SU-DHL-6 (cell line): ENCODE results near the gene DENND5B.
A peak's percentile ranks its signal among the peaks of the same experiment; 100 is the strongest.

Experiments
- H2AFZ ChIP-seq: fragments of 200-600 bp; sonication (generic); 2 replicates; pipeline ENCODE4 v1.6.1; 2014; ENCODE audit warnings: low read depth, mild to moderate bottlenecking, moderate library complexity, mixed read lengths, antibody characterized with exemption, low read length; ENCODE audit not compliant: severe bottlenecking
- H3F3A ChIP-seq: fragments of 200-600 bp; shearing (Covaris generic); 2 replicates; pipeline ENCODE4 v1.6.0; 2016; ENCODE audit warnings: antibody characterized with exemption, mild to moderate bottlenecking; ENCODE audit not compliant: insufficient read depth
- H3K27ac ChIP-seq: fragments of 200-600 bp; sonication (generic); 2 replicates; pipeline ENCODE4 v1.5.1; 2016; ENCODE audit warnings: low read depth, mild to moderate bottlenecking, low read length, moderate library complexity, mixed read lengths
- H3K27me3 ChIP-seq: fragments of 200-600 bp; sonication (generic), shearing (Covaris generic); 2 replicates; pipeline ENCODE4 v1.6.0; 2014; ENCODE audit warnings: mild to moderate bottlenecking, low read length
- H3K36me3 ChIP-seq: fragments of 200-600 bp; sonication (generic); 2 replicates; pipeline ENCODE4 v1.6.1; 2014; ENCODE audit warnings: mild to moderate bottlenecking, low read length, mixed read lengths
- H3K4me2 ChIP-seq: fragments of 300-600, 200-600 bp; shearing (Covaris generic), sonication (generic); 2 replicates; pipeline ENCODE4 v1.6.0; 2014; ENCODE audit warnings: low read length, low read depth, mild to moderate bottlenecking; ENCODE audit not compliant: poor library complexity, severe bottlenecking
- H3K4me3 ChIP-seq: fragments of 200-600 bp; sonication (generic); 2 replicates; pipeline ENCODE4 v1.5.1; 2014; ENCODE audit warnings: antibody characterized with exemption, low read length, mild to moderate bottlenecking, mixed read lengths; ENCODE audit not compliant: insufficient read depth, poor library complexity, severe bottlenecking
- H3K79me2 ChIP-seq: fragments of 200-600 bp; sonication (generic); 2 replicates; pipeline ENCODE4 v1.6.1; 2014; ENCODE audit warnings: mild to moderate bottlenecking, low read length, moderate library complexity; ENCODE audit not compliant: insufficient read depth
- H3K9ac ChIP-seq: fragments of 200-600 bp; sonication (generic); 2 replicates; pipeline ENCODE4 v1.7.0; 2014; ENCODE audit warnings: mild to moderate bottlenecking, low read length
- H3K9me2 ChIP-seq: fragments of 200-600 bp; sonication (generic); replicated peaks from 2 replicates; pipeline ENCODE4 v1.6.1; 2014; ENCODE audit warnings: low read length; ENCODE audit not compliant: insufficient read depth
- H3K9me3 ChIP-seq: fragments of 200-600 bp; sonication (generic); 2 replicates; pipeline ENCODE4 v1.6.1; 2014; ENCODE audit warnings: low read length, mixed read lengths; ENCODE audit not compliant: insufficient read depth
- H4K20me1 ChIP-seq: fragments of 200-600 bp; sonication (generic); 2 replicates; pipeline ENCODE4 v1.6.1; 2014; ENCODE audit warnings: low read depth, mild to moderate bottlenecking, antibody characterized with exemption, low read length, moderate library complexity, mixed read lengths
- EZH2phosphoT487 ChIP-seq: fragments of 200-600 bp; sonication (generic), shearing (Covaris generic); conservative IDR thresholded peaks from 2 replicates; pipeline ENCODE4 v1.6.1; 2018; ENCODE audit warnings: mild to moderate bottlenecking, antibody characterized with exemption, low read length, moderate library complexity, mixed read lengths
- TF ChIP-seq, protein P1 (sequence below): fragments of 200-600 bp; sonication (generic); IDR thresholded peaks from one replicate; pipeline ENCODE4 v1.5.1; 2017; ENCODE audit warnings: antibody characterized with exemption, mild to moderate bottlenecking, low read length, moderate library complexity; ENCODE audit not compliant: insufficient read depth, poor library complexity, severe bottlenecking

DENND5B gene

DNA sequence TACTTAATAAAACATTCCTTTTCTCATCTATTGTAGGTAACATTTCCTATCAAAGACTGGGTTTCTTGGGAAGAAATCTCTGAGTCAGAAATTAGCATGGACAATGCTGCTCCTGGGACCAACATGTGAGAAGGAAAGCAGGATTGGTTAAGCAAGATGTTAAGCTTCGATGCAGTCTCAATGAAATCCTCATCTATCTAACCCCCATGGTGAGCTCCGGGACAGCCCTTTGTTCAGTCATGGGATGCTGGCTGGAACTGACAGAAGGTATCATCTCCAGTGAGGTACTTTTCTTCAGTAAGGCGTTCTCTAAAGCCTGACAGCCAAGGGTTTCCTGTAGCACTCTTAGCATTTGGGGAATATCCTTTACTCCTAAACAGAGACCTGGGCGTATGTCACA lies 182.2 kb downstream of the DENND5B start:
- TF ChIP-seq, protein P1, sequence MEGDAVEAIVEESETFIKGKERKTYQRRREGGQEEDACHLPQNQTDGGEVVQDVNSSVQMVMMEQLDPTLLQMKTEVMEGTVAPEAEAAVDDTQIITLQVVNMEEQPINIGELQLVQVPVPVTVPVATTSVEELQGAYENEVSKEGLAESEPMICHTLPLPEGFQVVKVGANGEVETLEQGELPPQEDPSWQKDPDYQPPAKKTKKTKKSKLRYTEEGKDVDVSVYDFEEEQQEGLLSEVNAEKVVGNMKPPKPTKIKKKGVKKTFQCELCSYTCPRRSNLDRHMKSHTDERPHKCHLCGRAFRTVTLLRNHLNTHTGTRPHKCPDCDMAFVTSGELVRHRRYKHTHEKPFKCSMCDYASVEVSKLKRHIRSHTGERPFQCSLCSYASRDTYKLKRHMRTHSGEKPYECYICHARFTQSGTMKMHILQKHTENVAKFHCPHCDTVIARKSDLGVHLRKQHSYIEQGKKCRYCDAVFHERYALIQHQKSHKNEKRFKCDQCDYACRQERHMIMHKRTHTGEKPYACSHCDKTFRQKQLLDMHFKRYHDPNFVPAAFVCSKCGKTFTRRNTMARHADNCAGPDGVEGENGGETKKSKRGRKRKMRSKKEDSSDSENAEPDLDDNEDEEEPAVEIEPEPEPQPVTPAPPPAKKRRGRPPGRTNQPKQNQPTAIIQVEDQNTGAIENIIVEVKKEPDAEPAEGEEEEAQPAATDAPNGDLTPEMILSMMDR, result no peak
- no peak for TF ChIP-seq EZH2phosphoT487
- Histone ChIP-seq H3F3A (peaks cover 29% of the 10 kb centered on the region), H3K4me3 (no peak overlapping the region), H3K27me3 (no peaks in the 10 kb centered on the region), H3K9me3 (no peaks in the 10 kb centered on the region), H3K4me2 (no peak overlapping the region), H2AFZ (no peak overlapping the region), H3K9me2 (no peaks in the 10 kb centered on the region), H3K36me3 (peaks cover 2% of the 10 kb centered on the region; the same call in 1 of the 2 replicates), H4K20me1 (no peaks in the 10 kb centered on the region), H3K79me2 (no peaks in the 10 kb centered on the region), H3K9ac (no peak overlapping the region), H3K27ac (no peak overlapping the region)

- Histone ChIP-seq H3K9me2 (no peaks in the 10 kb centered on the region), H3K27me3 (no peaks in the 10 kb centered on the region), H3K4me2 (no peak overlapping the region), H3K79me2 (no peaks in the 10 kb centered on the region), H3K27ac (peak overlapping the region; percentile 39; the same call in 1 of the 2 replicates), H4K20me1 (no peaks in the 10 kb centered on the region), H3K36me3 (peaks cover 2% of the 10 kb centered on the region; the same call in 1 of the 2 replicates), H3F3A (peaks cover 30% of the 10 kb centered on the region), H3K9me3 (no peaks in the 10 kb centered on the region), H3K4me3 (no peak overlapping the region), H2AFZ (no peak overlapping the region), H3K9ac (no peak overlapping the region)
- TF ChIP-seq EZH2phosphoT487, result no peak
- TF ChIP-seq, protein P1, result no peak
Observed at GRCh38 chr12:31407562-31407961, 183.4 kb downstream of the DENND5B start.

- H3K79me2 ChIP-seq, result no peaks in the 10 kb centered on the region
- no peak for TF ChIP-seq EZH2phosphoT487
- TF ChIP-seq, protein P1, result no peak
- H3K27me3 ChIP-seq, result no peaks in the 10 kb centered on the region
- H3K27ac ChIP-seq, result peak overlapping the region; percentile 93
- H3K9me2 ChIP-seq, result no peaks in the 10 kb centered on the region
- no peak overlapping the region for H2AFZ ChIP-seq
- peaks cover 30% of the 10 kb centered on the region for H3F3A ChIP-seq
- no peaks in the 10 kb centered on the region for H4K20me1 ChIP-seq
- peak overlapping the region; percentile 35; the same call in 1 of the 2 replicates for H3K9ac ChIP-seq
- peaks cover 2% of the 10 kb centered on the region; the same call in 1 of the 2 replicates for H3K36me3 ChIP-seq
- H3K4me2 ChIP-seq, result peak overlapping the region; percentile 51
- H3K4me3 ChIP-seq, result peak overlapping the region; percentile 34
- H3K9me3 ChIP-seq, result no peaks in the 10 kb centered on the region
Observed at GRCh38 chr12:31406345-31406744, 184.6 kb downstream of the DENND5B start.

DNA sequence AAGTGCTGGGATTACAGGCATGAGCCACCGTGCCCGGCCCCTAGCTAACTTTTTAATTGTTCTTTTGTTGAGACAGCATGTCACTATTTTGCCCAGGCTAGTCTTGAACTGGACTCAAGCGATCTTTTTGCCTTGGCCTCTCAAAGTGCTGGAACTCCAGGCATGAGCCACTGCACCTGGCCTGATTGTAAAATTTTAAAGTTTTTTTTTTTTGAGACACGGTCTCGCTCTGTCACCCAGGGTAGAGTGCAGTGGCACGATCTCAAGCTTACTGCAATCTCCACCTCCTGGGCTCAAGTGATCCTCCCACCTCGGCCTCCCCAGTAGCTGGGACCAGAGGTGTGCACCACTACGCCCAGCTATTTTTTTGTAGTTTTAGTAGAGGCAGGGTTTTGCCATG lies 185.9 kb downstream of the DENND5B start:
- no peak overlapping the region for H2AFZ ChIP-seq
- peak overlapping the region; percentile 51 for H3K4me2 ChIP-seq
- H3K27ac ChIP-seq, result peak overlapping the region; percentile 93

More for the DNA sequence above, 185.9 kb downstream of the DENND5B start:
- H3K79me2 ChIP-seq, result no peaks in the 10 kb centered on the region
- H3K4me3 ChIP-seq, result no peak overlapping the region
- H3K9me3 ChIP-seq, result no peaks in the 10 kb centered on the region
- H3K36me3 ChIP-seq, result peaks cover 2% of the 10 kb centered on the region; the same call in 1 of the 2 replicates
- TF ChIP-seq, protein P1, result no peak
- TF ChIP-seq EZH2phosphoT487, result no peak
- no peaks in the 10 kb centered on the region for H3K9me2 ChIP-seq
- H4K20me1 ChIP-seq, result no peaks in the 10 kb centered on the region
- H3K27me3 ChIP-seq, result no peaks in the 10 kb centered on the region
- peaks cover 30% of the 10 kb centered on the region for H3F3A ChIP-seq
- peak overlapping the region; percentile 27; the same call in 1 of the 2 replicates for H3K9ac ChIP-seq
